HepG2 (cell line): ENCODE data around the gene SNX9. TPM values are rescaled to one million over a fixed set of nuclear protein-coding genes. Genes with fewer than 3 reads are reported as not detected.

ENCODE experiments used
- BCL6 ChIP-seq: IDR thresholded peaks from 2 replicates; pipeline ENCODE4 v1.6.1; 2016; ENCODE audit warnings: missing genetic modification reagents, missing compliant biosample characterization
- CREB1 ChIP-seq, 2 experiments: fragments of 450-650 bp in 1 of 2; IDR thresholded peaks; 2 replicates each; pipeline ENCODE4 v1.6.1; 2016 to 2017; ENCODE audit warnings: control low read depth in 1 of 2, mild to moderate bottlenecking in 1 of 2, missing compliant biosample characterization in 1 of 2, missing genetic modification characterization in 1 of 2
- E2F2 ChIP-seq: sonication (generic); formaldehyde crosslinking; IDR thresholded peaks from 2 replicates; pipeline ENCODE4 v1.4.0; 2020; ENCODE audit warnings: missing genetic modification reagents, borderline replicate concordance
- MAFG ChIP-seq: sonication (generic); formaldehyde crosslinking; IDR thresholded peaks from 2 replicates; pipeline ENCODE4 v1.5.1; 2020; ENCODE audit warnings: mild to moderate bottlenecking, missing genetic modification reagents
- MIXL1 ChIP-seq: IDR thresholded peaks from 2 replicates; pipeline ENCODE4 v1.6.1; 2016
- MTA3 ChIP-seq: sonication (generic); formaldehyde crosslinking; IDR thresholded peaks from 2 replicates; pipeline ENCODE4 v1.4.0; 2020; ENCODE audit warnings: missing genetic modification reagents
- SRSF9 ChIP-seq: fragments of 200-400 bp; formaldehyde crosslinking; IDR thresholded peaks from 2 replicates; pipeline ENCODE4 v1.6.1; 2018; ENCODE audit warnings: borderline replicate concordance, mild to moderate bottlenecking, low read depth, low read length; ENCODE audit not compliant: insufficient read depth, poor library complexity, severe bottlenecking
- ZBTB43 ChIP-seq: sonication (generic); formaldehyde crosslinking; conservative IDR thresholded peaks from 2 replicates; pipeline ENCODE4 v1.4.0; 2020; ENCODE audit warnings: missing genetic modification reagents
- ZFP41 ChIP-seq: sonication (generic); formaldehyde crosslinking; IDR thresholded peaks from 2 replicates; pipeline ENCODE4 v1.4.0; 2020; ENCODE audit warnings: mild to moderate bottlenecking, missing genetic modification reagents, borderline replicate concordance
- ZNF253 ChIP-seq: sonication (generic); formaldehyde crosslinking; IDR thresholded peaks from 2 replicates; pipeline ENCODE4 v1.8.0; 2022; ENCODE audit warnings: mild to moderate bottlenecking, missing genetic modification reagents, borderline replicate concordance
- ZNF597 ChIP-seq: sonication (generic); formaldehyde crosslinking; IDR thresholded peaks from 2 replicates; pipeline ENCODE4 v1.5.0; 2020; ENCODE audit warnings: missing genetic modification reagents
- ZNF605 ChIP-seq: sonication (generic); formaldehyde crosslinking; IDR thresholded peaks from 2 replicates; pipeline ENCODE4 v1.8.0; 2022; ENCODE audit warnings: mild to moderate bottlenecking, missing genetic modification reagents
- ZNF816 ChIP-seq: sonication (generic); formaldehyde crosslinking; IDR thresholded peaks from 2 replicates; pipeline ENCODE4 v1.8.0; 2022; ENCODE audit warnings: missing genetic modification reagents, mild to moderate bottlenecking, borderline replicate concordance
- ZNF850 ChIP-seq: sonication (generic); formaldehyde crosslinking; conservative IDR thresholded peaks from 2 replicates; pipeline ENCODE4 v1.9.0; 2021; ENCODE audit warnings: mild to moderate bottlenecking, missing genetic modification reagents
- polyA plus RNA-seq, 8 experiments: library from polyadenylated mRNA; depleted of rRNA in 3 of 8; stranded (reverse) in 7 of 8; unstranded in 1 of 8; fragments of >200 nt; fragmentation: Illumina TruSeq in 4 of 8; extraction: Trizol in 4 of 8; gene quantifications; 2 replicates each; pipeline versions ENCODE4 v1.2.1 to v1.2.3, GENCODE V29; 2011 to 2016; ENCODE audit warnings: low read depth in 4 of 8, missing spikeins in 1 of 8, mixed read lengths in 1 of 8; ENCODE audit not compliant: insufficient read depth in 1 of 8
- total RNA-seq, 5 experiments: library from RNA; depleted of rRNA; stranded (reverse); fragments of >200 nt; fragmentation: Illumina TruSeq; extraction: Trizol; gene quantifications; 2 replicates each; pipeline ENCODE4 v1.2.3, GENCODE V29; 2016; ENCODE audit warnings: low read depth in 1 of 5
- TF ChIP-seq, protein P1 (sequence below): IDR thresholded peaks from 2 replicates; pipeline ENCODE4 v1.6.1; 2018; ENCODE audit warnings: missing genetic modification reagents
- TF ChIP-seq, protein P2 (sequence below): sonication (generic); formaldehyde crosslinking; IDR thresholded peaks from 2 replicates; pipeline ENCODE4 v1.4.0; 2020; ENCODE audit warnings: mild to moderate bottlenecking, missing genetic modification reagents
- TF ChIP-seq, protein P3 (sequence below): sonication (generic); formaldehyde crosslinking; IDR thresholded peaks from 2 replicates; pipeline ENCODE4 v1.4.0; 2020; ENCODE audit warnings: missing genetic modification reagents, mild to moderate bottlenecking, borderline replicate concordance

SNX9 gene
- total and polyA plus RNA-seq, 2 of the 13 experiments (the other 11 are each of a cell fraction or from before 2014, with no cell fraction given) = 21.9 to 36.0 TPM

DNA sequence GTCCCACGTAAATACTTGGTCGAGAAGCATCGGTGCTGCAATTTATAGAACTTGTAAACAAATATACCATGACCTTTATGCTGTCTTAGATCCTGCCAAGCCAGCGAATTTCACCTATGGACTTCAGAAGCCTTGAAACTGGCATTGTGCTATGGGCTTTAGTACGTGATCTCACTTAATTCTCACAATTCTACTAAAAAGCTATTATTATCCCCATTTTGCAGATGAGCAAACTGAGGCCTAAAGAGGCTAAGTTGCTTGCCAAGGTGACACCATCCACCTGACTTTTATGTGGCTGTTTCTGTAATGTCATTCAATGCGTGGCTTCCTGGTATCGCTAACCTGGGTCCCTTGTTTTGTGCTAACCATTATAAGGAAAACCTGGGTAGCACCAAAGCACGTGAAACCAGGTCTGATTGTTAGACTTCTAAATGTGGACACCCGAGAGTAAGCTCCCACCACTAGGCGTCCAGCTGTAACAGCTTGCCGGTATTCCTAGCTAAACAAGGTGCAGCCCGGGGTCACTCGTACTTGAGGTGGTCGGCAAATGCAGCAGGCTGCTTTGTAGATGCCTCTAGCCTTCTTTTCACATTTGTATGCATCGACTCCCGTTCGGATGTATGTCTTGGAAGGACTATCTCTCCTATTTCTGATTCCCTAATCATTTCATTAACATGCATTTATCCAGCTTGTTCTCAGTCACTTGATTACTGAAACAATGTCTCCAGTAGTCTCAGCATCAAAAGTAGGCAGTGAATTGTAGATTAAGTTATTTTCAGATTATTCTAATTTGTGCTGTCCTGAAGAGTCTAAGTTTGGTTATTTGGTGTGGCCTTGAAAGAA lies 159.7 kb downstream of the SNX9 start (continued):
- TF ChIP-seq ZBTB43 = no peak
- TF ChIP-seq SRSF9 = no peak
- TF ChIP-seq ZNF597 (CRISPR knock-in tag) = no peak
- TF ChIP-seq ZNF850 (CRISPR knock-in tag) = 0 out of 2 replicates have a peak, but pooled peaks have one; percentile 60
- TF ChIP-seq MTA3 (CRISPR knock-in tag) = no peak
- peak; percentile 63 for TF ChIP-seq ZNF816 (CRISPR knock-in tag)
- TF ChIP-seq ZNF253 (CRISPR knock-in tag) = no peak
- TF ChIP-seq, protein P1, sequence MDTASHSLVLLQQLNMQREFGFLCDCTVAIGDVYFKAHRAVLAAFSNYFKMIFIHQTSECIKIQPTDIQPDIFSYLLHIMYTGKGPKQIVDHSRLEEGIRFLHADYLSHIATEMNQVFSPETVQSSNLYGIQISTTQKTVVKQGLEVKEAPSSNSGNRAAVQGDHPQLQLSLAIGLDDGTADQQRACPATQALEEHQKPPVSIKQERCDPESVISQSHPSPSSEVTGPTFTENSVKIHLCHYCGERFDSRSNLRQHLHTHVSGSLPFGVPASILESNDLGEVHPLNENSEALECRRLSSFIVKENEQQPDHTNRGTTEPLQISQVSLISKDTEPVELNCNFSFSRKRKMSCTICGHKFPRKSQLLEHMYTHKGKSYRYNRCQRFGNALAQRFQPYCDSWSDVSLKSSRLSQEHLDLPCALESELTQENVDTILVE = no peak
- no peak for TF ChIP-seq MAFG (CRISPR knock-in tag)
- no peak for TF ChIP-seq E2F2 (CRISPR knock-in tag)
- TF ChIP-seq ZFP41 (CRISPR knock-in tag) = peak; percentile 42; the same call in 1 of the 2 replicates
- TF ChIP-seq MIXL1 (CRISPR knock-in tag) = peak; percentile 69; the same call in 1 of the 2 replicates
- TF ChIP-seq, protein P2, sequence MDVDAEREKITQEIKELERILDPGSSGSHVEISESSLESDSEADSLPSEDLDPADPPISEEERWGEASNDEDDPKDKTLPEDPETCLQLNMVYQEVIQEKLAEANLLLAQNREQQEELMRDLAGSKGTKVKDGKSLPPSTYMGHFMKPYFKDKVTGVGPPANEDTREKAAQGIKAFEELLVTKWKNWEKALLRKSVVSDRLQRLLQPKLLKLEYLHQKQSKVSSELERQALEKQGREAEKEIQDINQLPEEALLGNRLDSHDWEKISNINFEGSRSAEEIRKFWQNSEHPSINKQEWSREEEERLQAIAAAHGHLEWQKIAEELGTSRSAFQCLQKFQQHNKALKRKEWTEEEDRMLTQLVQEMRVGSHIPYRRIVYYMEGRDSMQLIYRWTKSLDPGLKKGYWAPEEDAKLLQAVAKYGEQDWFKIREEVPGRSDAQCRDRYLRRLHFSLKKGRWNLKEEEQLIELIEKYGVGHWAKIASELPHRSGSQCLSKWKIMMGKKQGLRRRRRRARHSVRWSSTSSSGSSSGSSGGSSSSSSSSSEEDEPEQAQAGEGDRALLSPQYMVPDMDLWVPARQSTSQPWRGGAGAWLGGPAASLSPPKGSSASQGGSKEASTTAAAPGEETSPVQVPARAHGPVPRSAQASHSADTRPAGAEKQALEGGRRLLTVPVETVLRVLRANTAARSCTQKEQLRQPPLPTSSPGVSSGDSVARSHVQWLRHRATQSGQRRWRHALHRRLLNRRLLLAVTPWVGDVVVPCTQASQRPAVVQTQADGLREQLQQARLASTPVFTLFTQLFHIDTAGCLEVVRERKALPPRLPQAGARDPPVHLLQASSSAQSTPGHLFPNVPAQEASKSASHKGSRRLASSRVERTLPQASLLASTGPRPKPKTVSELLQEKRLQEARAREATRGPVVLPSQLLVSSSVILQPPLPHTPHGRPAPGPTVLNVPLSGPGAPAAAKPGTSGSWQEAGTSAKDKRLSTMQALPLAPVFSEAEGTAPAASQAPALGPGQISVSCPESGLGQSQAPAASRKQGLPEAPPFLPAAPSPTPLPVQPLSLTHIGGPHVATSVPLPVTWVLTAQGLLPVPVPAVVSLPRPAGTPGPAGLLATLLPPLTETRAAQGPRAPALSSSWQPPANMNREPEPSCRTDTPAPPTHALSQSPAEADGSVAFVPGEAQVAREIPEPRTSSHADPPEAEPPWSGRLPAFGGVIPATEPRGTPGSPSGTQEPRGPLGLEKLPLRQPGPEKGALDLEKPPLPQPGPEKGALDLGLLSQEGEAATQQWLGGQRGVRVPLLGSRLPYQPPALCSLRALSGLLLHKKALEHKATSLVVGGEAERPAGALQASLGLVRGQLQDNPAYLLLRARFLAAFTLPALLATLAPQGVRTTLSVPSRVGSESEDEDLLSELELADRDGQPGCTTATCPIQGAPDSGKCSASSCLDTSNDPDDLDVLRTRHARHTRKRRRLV = no peak
- peak; percentile 58; the same call in 1 of the 2 replicates for TF ChIP-seq BCL6 (CRISPR knock-in tag)
- TF ChIP-seq, protein P3, sequence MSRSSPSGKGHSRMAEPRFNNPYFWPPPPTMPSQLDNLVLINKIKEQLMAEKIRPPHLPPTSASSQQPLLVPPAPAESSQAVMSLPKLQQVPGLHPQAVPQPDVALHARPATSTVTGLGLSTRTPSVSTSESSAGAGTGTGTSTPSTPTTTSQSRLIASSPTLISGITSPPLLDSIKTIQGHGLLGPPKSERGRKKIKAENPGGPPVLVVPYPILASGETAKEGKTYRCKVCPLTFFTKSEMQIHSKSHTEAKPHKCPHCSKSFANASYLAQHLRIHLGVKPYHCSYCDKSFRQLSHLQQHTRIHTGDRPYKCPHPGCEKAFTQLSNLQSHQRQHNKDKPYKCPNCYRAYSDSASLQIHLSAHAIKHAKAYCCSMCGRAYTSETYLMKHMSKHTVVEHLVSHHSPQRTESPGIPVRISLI (CRISPR knock-in tag) = no peak
- no peak for TF ChIP-seq CREB1 (IDR thresholded peaks at IDR 0.05)
- no peak for TF ChIP-seq CREB1 (CRISPR knock-in tag; IDR thresholded peaks at IDR 0.05)
- no peak for TF ChIP-seq ZNF605
